ENCODE measurements around the gene MAOB. TPM values are rescaled to one million over a fixed set of nuclear protein-coding genes. Genes with fewer than 3 reads are reported as not detected.

Gene MAOB
- total and polyA plus RNA-seq, 11 donors = 30.3 to 163 (median 91.5) TPM

GRCh38 chrX:43847352-43847751, 34.9 kb downstream of the MAOB start:
- Histone ChIP-seq H3K4me1 (peaks cover 0 to 7% (median 0%) of the 10 kb centered on the region in 12 donors), H3K36me3 (no peaks in the 10 kb centered on the region), H3K27me3 (peaks cover 0 to 19% (median 0%) of the 10 kb centered on the region in 9 donors), H3K9me3 (no peaks in the 10 kb centered on the region), H3K27ac (no peak overlapping the region), H3K4me3 (no peak overlapping the region)
- ATAC-seq (no peak), DNase-seq (no peak)
- TF ChIP-seq POLR2A (IDR thresholded peaks at IDR 0.05) = no peak
- no peak for TF ChIP-seq CTCF (IDR thresholded peaks at IDR 0.05)
- 87 to 98% (median 96%) methylated on average over 2 of the region's 2 CpGs for WGBS, 4 donors
- intact Hi-C loops (cut with DNase I) = no loop called here

GRCh38 chrX:43846558-43846957, 35.7 kb downstream of the MAOB start:
- no peak for TF ChIP-seq CTCF (IDR thresholded peaks at IDR 0.05)
- no peak for TF ChIP-seq POLR2A (IDR thresholded peaks at IDR 0.05)
- Histone ChIP-seq H3K36me3 (no peaks in the 10 kb centered on the region), H3K4me3 (no peak overlapping the region), H3K27ac (no peak overlapping the region), H3K4me1 (peaks cover 0 to 7% (median 0%) of the 10 kb centered on the region in 12 donors), H3K9me3 (no peaks in the 10 kb centered on the region), H3K27me3 (peaks cover 0 to 19% (median 0%) of the 10 kb centered on the region in 9 donors)
- intact Hi-C loops (cut with DNase I) = no loop called here
- ATAC-seq (no peak), DNase-seq (no peak)

- Histone ChIP-seq H3K36me3 (no peaks in the 10 kb centered on the region), H3K4me1 (peaks cover 0 to 7% (median 0%) of the 10 kb centered on the region in 12 donors), H3K27me3 (peaks cover 0 to 22% (median 0%) of the 10 kb centered on the region in 9 donors), H3K9me3 (peaks cover 0 to 3% (median 0%) of the 10 kb centered on the region in 12 donors), H3K27ac (no peak overlapping the region), H3K4me3 (no peak overlapping the region)
- TF ChIP-seq POLR2A (IDR thresholded peaks at IDR 0.05) (no peak), CTCF (IDR thresholded peaks at IDR 0.05) (no peak)
- ATAC-seq = no peak
- no peak for DNase-seq
- intact Hi-C loops (cut with DNase I) = no loop called here
- WGBS, 4 donors = 70 to 85% (median 81%) methylated on average over 2 of the region's 2 CpGs
These were observed 36.5 kb downstream of the MAOB start for GRCh38 chrX:43845776-43846175.

- Histone ChIP-seq H3K4me3 (no peak overlapping the region), H3K4me1 (peaks cover 0 to 9% (median 0%) of the 10 kb centered on the region in 12 donors), H3K27ac (no peak overlapping the region), H3K9me3 (peaks cover 0 to 3% (median 0%) of the 10 kb centered on the region in 12 donors), H3K27me3 (peaks cover 0 to 27% (median 0%) of the 10 kb centered on the region in 9 donors), H3K36me3 (peaks cover 0 to 8% (median 0%) of the 10 kb centered on the region in 9 donors)
- no peak for DNase-seq
- 57 to 87% (median 73%) methylated on average over 3 of the region's 3 CpGs for WGBS, 4 donors
- ATAC-seq = peak in 1 of 4 donors; percentile 15
- TF ChIP-seq POLR2A (IDR thresholded peaks at IDR 0.05) (no peak), CTCF (IDR thresholded peaks at IDR 0.05) (no peak)
- intact Hi-C loops (cut with DNase I) = no loop called here
These were observed 42.0 kb downstream of the MAOB start for GRCh38 chrX:43840265-43840664.

All from heart left ventricle (tissue), 16 donors.